AG04450 (cell line): ENCODE results near the gene ENHO. TPM values are rescaled to one million over a fixed set of nuclear protein-coding genes. Genes with fewer than 3 reads are reported as not detected.

Experiments
- CTCF ChIA-PET: fragments of 300-600, 350-600 bp; formaldehyde crosslinking; extraction: SDS; loops from one replicate; lab custom pipeline; 2022; ENCODE audit warnings: antibody characterized with exemption, inconsistent platforms; lab: Charles Lee
- POLR2A ChIA-PET: fragments of 350-600 bp; formaldehyde crosslinking; extraction: SDS; loops from one replicate; lab custom pipeline; 2021; ENCODE audit warnings: antibody characterized with exemption, inconsistent platforms; lab: Yijun Ruan, JAX
- DNase-seq: peaks from one replicate; pipeline ENCODE4 v3.0.0-alpha.2; 2011; ENCODE audit warnings: low read depth, low spot score
- H3K27ac ChIP-seq: one replicate; pipeline ENCODE4 v1.5.1; 2012; ENCODE audit warnings: low read depth, low read length, control low read depth
- H3K27me3 ChIP-seq: one replicate; pipeline ENCODE4 v1.6.0; 2012; ENCODE audit warnings: low read length; ENCODE audit not compliant: control insufficient read depth, insufficient read depth
- H3K4me3 ChIP-seq: 2 replicates; pipeline ENCODE4 v1.5.1; 2011; ENCODE audit warnings: mild to moderate bottlenecking, low read depth, low read length, control low read depth
- H3K9me3 ChIP-seq: 2 replicates; pipeline ENCODE4 v1.5.1; 2012; ENCODE audit warnings: low read length; ENCODE audit not compliant: control insufficient read depth, insufficient read depth
- polyA plus RNA-seq: library from polyadenylated mRNA; depleted of rRNA; stranded (reverse); fragments of >200 nt; gene quantifications from 2 replicates; pipeline ENCODE4 v1.2.3, GENCODE V29; 2011
- TF ChIP-seq, protein P1 (sequence below): IDR thresholded peaks from 2 replicates; pipeline ENCODE4 v1.5.1; 2011; ENCODE audit warnings: low read depth, low read length, control low read depth, inconsistent platforms

ENHO gene
- polyA plus RNA-seq, 1 experiment: not detected

DNA sequence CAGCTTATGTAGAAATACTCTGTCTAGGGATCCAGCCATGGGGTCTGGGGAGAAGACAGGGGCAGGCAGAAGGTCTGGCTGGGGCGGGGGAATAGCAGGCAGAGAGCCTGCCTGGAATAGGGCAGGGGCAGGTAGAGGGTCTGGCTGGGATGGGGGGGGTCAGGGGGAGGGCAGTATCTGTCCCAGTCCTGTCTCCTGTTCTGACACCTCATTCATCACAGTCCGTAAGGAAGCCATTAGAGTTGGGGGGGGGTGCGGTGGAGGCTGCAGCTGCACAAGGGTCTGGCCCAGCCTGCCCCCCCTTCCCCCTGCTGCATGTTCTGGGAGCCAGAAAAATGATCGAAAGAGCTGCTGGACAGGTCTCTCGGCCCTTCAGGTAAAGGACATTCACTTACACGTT lies 34.2 kb upstream of the ENHO start:
- Histone ChIP-seq H3K27ac (no peak overlapping the region), H3K4me3 (no peak overlapping the region)
- TF ChIP-seq, protein P1, sequence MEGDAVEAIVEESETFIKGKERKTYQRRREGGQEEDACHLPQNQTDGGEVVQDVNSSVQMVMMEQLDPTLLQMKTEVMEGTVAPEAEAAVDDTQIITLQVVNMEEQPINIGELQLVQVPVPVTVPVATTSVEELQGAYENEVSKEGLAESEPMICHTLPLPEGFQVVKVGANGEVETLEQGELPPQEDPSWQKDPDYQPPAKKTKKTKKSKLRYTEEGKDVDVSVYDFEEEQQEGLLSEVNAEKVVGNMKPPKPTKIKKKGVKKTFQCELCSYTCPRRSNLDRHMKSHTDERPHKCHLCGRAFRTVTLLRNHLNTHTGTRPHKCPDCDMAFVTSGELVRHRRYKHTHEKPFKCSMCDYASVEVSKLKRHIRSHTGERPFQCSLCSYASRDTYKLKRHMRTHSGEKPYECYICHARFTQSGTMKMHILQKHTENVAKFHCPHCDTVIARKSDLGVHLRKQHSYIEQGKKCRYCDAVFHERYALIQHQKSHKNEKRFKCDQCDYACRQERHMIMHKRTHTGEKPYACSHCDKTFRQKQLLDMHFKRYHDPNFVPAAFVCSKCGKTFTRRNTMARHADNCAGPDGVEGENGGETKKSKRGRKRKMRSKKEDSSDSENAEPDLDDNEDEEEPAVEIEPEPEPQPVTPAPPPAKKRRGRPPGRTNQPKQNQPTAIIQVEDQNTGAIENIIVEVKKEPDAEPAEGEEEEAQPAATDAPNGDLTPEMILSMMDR: no peak

DNA sequence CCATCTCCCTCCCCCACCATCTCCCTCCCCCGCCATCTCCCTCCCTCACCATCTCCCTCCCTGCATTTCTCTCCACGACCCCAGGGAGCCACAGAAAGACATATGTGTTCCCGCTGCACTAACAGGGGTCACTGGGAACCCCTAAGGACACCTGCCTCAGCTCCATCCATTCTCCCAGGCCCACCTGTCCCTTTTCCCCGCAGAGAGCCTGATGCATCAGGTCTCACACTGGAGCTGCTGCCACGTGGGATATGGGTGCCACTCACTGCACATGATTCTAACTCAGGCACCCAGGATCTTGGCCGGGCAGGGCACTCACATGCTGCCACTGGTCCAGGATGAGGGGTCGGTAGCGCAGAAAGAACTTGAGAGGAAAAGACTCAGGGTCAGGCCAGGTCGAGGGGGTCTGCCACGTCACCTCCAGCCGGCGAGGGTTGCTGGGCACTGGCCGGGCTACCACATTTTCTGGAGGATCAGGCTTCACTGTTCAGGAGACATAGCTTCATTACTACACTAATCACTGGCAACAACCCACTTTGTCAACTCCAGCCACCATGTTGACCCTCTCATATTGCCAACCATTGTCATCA lies 33.2 kb upstream of the ENHO start:
- Histone ChIP-seq H3K27me3 (peaks cover 53% of the 10 kb centered on the region), H3K9me3 (no peaks in the 10 kb centered on the region; the same call in 1 of the 2 replicates), H3K4me3 (no peak overlapping the region), H3K27ac (no peak overlapping the region)
- CTCF ChIA-PET: interaction anchor here (2.3 kb wide), 1 partner anchor 35 kb away, joined by 10 read pairs; no protein-coding TSS in a partner anchor
- TF ChIP-seq, protein P1: no peak
- POLR2A ChIA-PET: no interaction called here
- no peak for DNase-seq

More for the DNA sequence above, 34.2 kb upstream of the ENHO start:
- CTCF ChIA-PET: interaction anchor here (2.3 kb wide), 1 partner anchor 35 kb away, joined by 10 read pairs; no protein-coding TSS in a partner anchor
- DNase-seq: no peak
- POLR2A ChIA-PET: no interaction called here
- peaks cover 1% of the 10 kb centered on the region for H3K9me3 ChIP-seq
- H3K27me3 ChIP-seq: peaks cover 53% of the 10 kb centered on the region

DNA sequence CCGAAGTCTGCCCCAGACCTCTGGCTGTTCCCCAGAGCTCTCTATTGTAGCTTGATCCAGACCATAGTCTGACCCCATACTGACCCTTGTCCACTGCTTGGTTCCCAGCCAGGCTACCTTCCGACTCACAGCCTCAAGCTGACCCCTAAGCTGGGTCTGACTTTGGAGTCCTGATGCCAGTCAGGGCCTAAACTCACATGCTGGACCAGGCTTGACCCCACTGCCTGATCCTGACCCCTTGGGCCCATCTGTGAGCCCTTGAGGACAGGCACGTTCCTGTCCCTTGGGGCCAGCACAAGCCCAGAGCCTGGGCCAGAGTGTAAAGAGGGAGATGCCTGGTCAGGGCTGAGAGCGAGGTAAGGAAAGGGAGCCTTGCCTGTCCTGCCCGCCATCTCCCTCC lies 32.7 kb upstream of the ENHO start:
- no peak overlapping the region for H3K4me3 ChIP-seq
- TF ChIP-seq, protein P1: no peak
- no peak for DNase-seq
- no peaks in the 10 kb centered on the region; the same call in 1 of the 2 replicates for H3K9me3 ChIP-seq
- peaks cover 49% of the 10 kb centered on the region for H3K27me3 ChIP-seq
- ChIA-PET CTCF (interaction anchor here (2.3 kb wide), 1 partner anchor 36 kb away, joined by 10 read pairs; no protein-coding TSS in a partner anchor), POLR2A (no interaction called here)
- H3K27ac ChIP-seq: no peak overlapping the region

DNA sequence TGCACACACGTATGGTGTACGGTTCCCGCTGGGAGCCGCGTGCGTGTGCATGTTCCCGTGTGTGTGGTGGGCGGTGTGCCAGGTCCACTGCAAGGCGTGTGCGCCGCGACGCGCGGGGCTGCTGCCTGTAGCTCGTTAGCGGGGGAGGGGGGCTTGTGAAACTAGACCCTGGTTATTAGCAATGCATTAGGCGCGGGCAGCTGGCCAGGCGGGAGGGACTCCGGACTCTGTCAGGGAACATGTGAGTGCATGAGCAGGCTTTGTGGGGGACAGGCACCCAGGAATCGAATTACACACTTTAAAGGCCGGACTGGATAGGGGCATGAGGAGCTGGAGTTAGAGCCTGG lies 32.2 kb upstream of the ENHO start:
- TF ChIP-seq, protein P1: no peak
- peaks cover 48% of the 10 kb centered on the region for H3K27me3 ChIP-seq
- no peak overlapping the region for H3K4me3 ChIP-seq
- ChIA-PET CTCF (interaction anchor here (2.3 kb wide), 1 partner anchor 36 kb away, joined by 10 read pairs; no protein-coding TSS in a partner anchor), POLR2A (no interaction called here)
- H3K27ac ChIP-seq: no peak overlapping the region
- no peaks in the 10 kb centered on the region; the same call in 1 of the 2 replicates for H3K9me3 ChIP-seq
- no peak for DNase-seq

DNA sequence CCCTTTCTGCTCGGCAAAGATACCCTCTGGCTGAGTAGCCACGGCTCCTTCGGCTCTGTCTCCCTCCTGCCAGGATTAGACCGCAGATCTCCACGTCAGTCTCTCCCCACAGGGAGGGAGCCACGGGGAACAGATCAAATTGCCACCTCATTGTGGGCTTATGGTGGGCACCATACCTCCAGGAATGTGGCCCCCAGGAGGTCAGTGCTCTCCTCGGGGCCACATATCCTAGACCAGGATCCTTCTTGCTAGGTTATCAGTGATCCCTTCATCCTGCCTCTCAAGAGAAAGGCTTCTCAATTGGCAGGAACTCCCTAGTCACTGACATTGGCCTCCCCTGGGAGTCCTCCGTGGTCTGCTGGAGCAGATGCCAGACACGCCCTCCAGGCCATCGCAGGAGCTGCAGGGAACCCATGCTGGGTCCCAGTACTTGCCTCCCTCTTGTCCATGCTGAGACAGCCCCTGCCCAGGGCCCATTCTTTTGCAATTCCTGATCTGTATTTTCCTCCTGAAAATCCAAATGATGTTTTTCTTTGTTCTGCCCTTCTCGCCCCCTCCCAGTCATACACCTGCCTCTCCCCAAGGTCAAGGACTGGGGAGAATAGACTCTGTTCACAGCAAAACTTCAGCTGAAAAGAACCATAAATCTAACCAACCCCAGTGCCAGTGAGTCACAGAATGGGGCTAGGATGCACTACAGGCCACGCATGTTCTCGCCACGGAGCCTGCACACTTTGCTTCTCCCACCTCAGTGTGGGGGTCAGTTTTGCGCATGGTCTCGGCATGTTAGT lies 31.6 kb upstream of the ENHO start:
- TF ChIP-seq, protein P1: no peak
- ChIA-PET CTCF (no interaction called here), POLR2A (no interaction called here)
- Histone ChIP-seq H3K27me3 (peaks cover 45% of the 10 kb centered on the region), H3K4me3 (no peak overlapping the region), H3K9me3 (no peaks in the 10 kb centered on the region; the same call in 1 of the 2 replicates), H3K27ac (no peak overlapping the region)
- DNase-seq: no peak
